A549 (cell line): ENCODE measurements around the gene GRK5.

Source experiments
- CHD4 ChIP-seq: fragments of 200-600 bp; sonication (generic); IDR thresholded peaks from 2 replicates; pipeline ENCODE4 v1.6.1; 2016; ENCODE audit warnings: antibody characterized with exemption, mild to moderate bottlenecking, borderline replicate concordance
- CTCF ChIP-seq: fragments of >200 bp; sonication (Bioruptor Twin); formaldehyde crosslinking; IDR thresholded peaks from 3 replicates; pipeline ENCODE4 v1.5.1; 2016
- EHMT2 ChIP-seq: fragments of 200-600 bp; sonication (generic); IDR thresholded peaks from 2 replicates; pipeline ENCODE4 v1.6.1; 2016; ENCODE audit warnings: antibody characterized with exemption, low read depth, mild to moderate bottlenecking, moderate library complexity
- EP300 ChIP-seq, 2 experiments: fragments of >200 bp; sonication (Bioruptor Twin); formaldehyde crosslinking; IDR thresholded peaks; 2 replicates in 1 of 2; 3 replicates in 1 of 2; pipeline ENCODE4 v1.6.1; 2016 to 2017
- ESRRA ChIP-seq: fragments of 150-350 bp; IDR thresholded peaks from 2 replicates; pipeline ENCODE4 v1.6.1; 2014; ENCODE audit warnings: mild to moderate bottlenecking, low read length, borderline replicate concordance
- GATA3 ChIP-seq: IDR thresholded peaks from 2 replicates; pipeline ENCODE4 v1.6.1; 2012; ENCODE audit warnings: borderline replicate concordance
- HDAC2 ChIP-seq: fragments of 200-600 bp; sonication (generic); IDR thresholded peaks from 2 replicates; pipeline ENCODE4 v1.6.1; 2016
- HOXB5 ChIP-seq: fragments of 250-450 bp; sonication (Bioruptor Pico); IDR thresholded peaks from 2 replicates; pipeline ENCODE4 v1.5.0; 2020; ENCODE audit warnings: mild to moderate bottlenecking, moderate library complexity
- POLR2A ChIP-seq: IDR thresholded peaks from 2 replicates; pipeline ENCODE4 v1.6.1; 2012; ENCODE audit warnings: mild to moderate bottlenecking, low read length
- RAD21 ChIP-seq, 2 experiments: fragments of >200 bp in 1 of 2; sonication (Bioruptor Twin) in 1 of 2; formaldehyde crosslinking in 1 of 2; IDR thresholded peaks in 1 of 2; conservative IDR thresholded peaks in 1 of 2; 2 replicates in 1 of 2; 3 replicates in 1 of 2; pipeline ENCODE4 v1.6.1; 2012 to 2018; ENCODE audit warnings: inconsistent platforms in 1 of 2
- RCOR1 ChIP-seq: fragments of 150-350 bp; IDR thresholded peaks from 2 replicates; pipeline ENCODE4 v1.6.1; 2014; ENCODE audit warnings: antibody characterized with exemption, low read length, low read depth
- SMC3 ChIP-seq: fragments of >200 bp; sonication (Bioruptor Twin); formaldehyde crosslinking; IDR thresholded peaks from 3 replicates; pipeline ENCODE4 v1.6.1; 2018; ENCODE audit warnings: inconsistent platforms
- TF ChIP-seq, protein P1 (sequence below): fragments of 250-450 bp; sonication (Bioruptor Pico); IDR thresholded peaks from 2 replicates; pipeline ENCODE4 v1.5.0; 2021; ENCODE audit warnings: mild to moderate bottlenecking, moderate library complexity, borderline replicate concordance
- TF ChIP-seq, protein P2 (sequence below): fragments of >200 bp; sonication (Bioruptor Twin); formaldehyde crosslinking; IDR thresholded peaks from 3 replicates; pipeline ENCODE4 v1.6.1; 2016

GRCh38 chr10:119352042-119352441 is 144.7 kb downstream of the GRK5 start:
- TF ChIP-seq EP300 (IDR thresholded peaks at IDR 0.05) (no peak), HOXB5 (CRISPR knock-in tag) (no peak), CTCF (no peak), ESRRA (no peak), POLR2A (no peak), CHD4 (no peak), RCOR1 (no peak), SMC3 (no peak), EHMT2 (no peak), GATA3 (no peak), HDAC2 (no peak), RAD21 (conservative IDR thresholded peaks at IDR 0.05 in 1 of 2, IDR thresholded peaks at IDR 0.05 in 1 of 2) (no peak)
- TF ChIP-seq, protein P1, sequence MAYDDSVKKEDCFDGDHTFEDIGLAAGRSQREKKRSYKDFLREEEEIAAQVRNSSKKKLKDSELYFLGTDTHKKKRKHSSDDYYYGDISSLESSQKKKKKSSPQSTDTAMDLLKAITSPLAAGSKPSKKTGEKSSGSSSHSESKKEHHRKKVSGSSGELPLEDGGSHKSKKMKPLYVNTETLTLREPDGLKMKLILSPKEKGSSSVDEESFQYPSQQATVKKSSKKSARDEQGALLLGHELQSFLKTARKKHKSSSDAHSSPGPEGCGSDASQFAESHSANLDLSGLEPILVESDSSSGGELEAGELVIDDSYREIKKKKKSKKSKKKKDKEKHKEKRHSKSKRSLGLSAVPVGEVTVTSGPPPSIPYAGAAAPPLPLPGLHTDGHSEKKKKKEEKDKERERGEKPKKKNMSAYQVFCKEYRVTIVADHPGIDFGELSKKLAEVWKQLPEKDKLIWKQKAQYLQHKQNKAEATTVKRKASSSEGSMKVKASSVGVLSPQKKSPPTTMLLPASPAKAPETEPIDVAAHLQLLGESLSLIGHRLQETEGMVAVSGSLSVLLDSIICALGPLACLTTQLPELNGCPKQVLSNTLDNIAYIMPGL, result no peak
- TF ChIP-seq, protein P2, sequence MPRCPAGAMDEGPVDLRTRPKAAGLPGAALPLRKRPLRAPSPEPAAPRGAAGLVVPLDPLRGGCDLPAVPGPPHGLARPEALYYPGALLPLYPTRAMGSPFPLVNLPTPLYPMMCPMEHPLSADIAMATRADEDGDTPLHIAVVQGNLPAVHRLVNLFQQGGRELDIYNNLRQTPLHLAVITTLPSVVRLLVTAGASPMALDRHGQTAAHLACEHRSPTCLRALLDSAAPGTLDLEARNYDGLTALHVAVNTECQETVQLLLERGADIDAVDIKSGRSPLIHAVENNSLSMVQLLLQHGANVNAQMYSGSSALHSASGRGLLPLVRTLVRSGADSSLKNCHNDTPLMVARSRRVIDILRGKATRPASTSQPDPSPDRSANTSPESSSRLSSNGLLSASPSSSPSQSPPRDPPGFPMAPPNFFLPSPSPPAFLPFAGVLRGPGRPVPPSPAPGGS, result no peak
